Activated T-helper 2 cell treated with anti-CD3 and anti-CD28 coated beads, Interferon-gamma antibody, Interleukin-2, Interleukin-4, amounts not matched to agents 10 μg/mL and 5 μg/mL and 100 μg/mL, durations not matched to agents 14 hours and 24 hours and 36 hours (primary cell): ENCODE measurements around the gene PSME3IP1. TPM values are rescaled to one million over a fixed set of nuclear protein-coding genes. Genes with fewer than 3 reads are reported as not detected.
"Not testable (repeated sequence)": the region's sequence is repeated elsewhere in the genome, so short reads cannot be mapped to it uniquely, and the experiment has no call there.

Source experiments
- DNase-seq: peaks from one replicate; pipeline ENCODE4 v3.0.0; 2021; ENCODE audit warnings: low spot score
- H3K27ac Mint-ChIP-seq: one replicate; pipeline ENCODE4 v1.8.0; 2021; ENCODE audit warnings: mixed read lengths
- H3K27me3 Mint-ChIP-seq: one replicate; pipeline ENCODE4 v1.8.0; 2021; ENCODE audit warnings: low read depth, mixed read lengths
- H3K36me3 Mint-ChIP-seq: one replicate; pipeline ENCODE4 v1.8.0; 2021; ENCODE audit warnings: low read depth, mixed read lengths
- H3K4me1 Mint-ChIP-seq: one replicate; pipeline ENCODE4 v1.8.0; 2021; ENCODE audit warnings: low read depth, mixed read lengths
- H3K4me3 Mint-ChIP-seq: one replicate; pipeline ENCODE4 v1.8.0; 2021; ENCODE audit warnings: low read depth, mild to moderate bottlenecking, moderate library complexity, mixed read lengths
- H3K9me3 Mint-ChIP-seq: one replicate; pipeline ENCODE4 v1.8.0; 2021; ENCODE audit warnings: mixed read lengths
- intact Hi-C: fragments of 100-400 bp; cut with micrococcal nuclease; formaldehyde crosslinking; loops from one replicate; pipeline ENCODE4 v1.15.1; 2023
- total RNA-seq: library from RNA; stranded (reverse); gene quantifications from 2 replicates; pipeline ENCODE4 v1.2.3, GENCODE V29; 2022

PSME3IP1 gene
- total RNA-seq, 1 donor from 2014 or later = 125 TPM

DNA sequence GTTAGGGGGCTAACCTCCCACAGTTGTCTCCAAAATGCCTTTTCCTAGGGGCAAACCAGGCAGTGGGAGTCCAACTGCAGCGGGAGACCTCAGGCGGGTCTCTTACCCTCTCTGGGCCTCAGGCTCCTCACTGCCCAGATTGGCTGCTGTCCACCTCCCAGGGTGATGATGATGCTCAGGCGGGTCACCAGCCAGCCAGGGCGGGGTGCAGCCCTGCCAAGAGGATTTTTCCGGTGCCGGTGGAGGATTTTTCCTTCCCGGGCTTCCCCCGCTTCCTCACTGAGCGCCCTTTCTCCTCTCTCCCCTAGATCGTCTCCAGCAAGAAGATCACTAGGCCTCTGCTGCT, 70.7 kb downstream of the PSME3IP1 start:
- intact Hi-C loops = no loop called here
- Mint-ChIP-seq H3K27ac (no peak overlapping the region), H3K4me3 (no peak overlapping the region), H3K4me1 (no peaks in the 10 kb centered on the region), H3K9me3 (no peaks in the 10 kb centered on the region), H3K27me3 (no peaks in the 10 kb centered on the region), H3K36me3 (no peaks in the 10 kb centered on the region)
- no peak for DNase-seq

- Mint-ChIP-seq H3K4me3 (no peak overlapping the region), H3K27me3 (no peaks in the 10 kb centered on the region)
These were observed 72.2 kb downstream of the PSME3IP1 start for GRCh38 chr16:57113664-57114063.

DNA sequence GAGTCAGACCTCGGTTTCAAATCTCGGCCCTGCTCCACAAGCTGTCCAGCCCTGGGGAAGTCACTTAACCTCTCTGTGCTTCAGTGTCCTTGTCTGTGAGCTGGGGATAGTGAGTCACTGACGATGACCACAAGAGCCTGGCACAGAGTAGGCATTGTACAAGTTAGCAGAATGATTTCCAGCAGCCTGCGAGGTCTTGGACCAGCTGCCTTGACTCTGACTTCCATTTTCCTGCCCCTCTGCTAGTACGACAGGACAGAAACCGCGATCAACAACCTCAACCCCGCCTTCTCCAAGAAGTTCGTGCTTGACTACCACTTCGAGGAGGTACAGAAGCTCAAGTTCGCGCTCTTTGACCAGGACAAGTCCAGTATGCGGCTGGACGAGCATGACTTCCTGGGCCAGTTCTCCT, 72.8 kb downstream of the PSME3IP1 start:
- Mint-ChIP-seq H3K9me3 (no peaks in the 10 kb centered on the region), H3K27me3 (no peaks in the 10 kb centered on the region), H3K36me3 (no peaks in the 10 kb centered on the region), H3K4me1 (no peaks in the 10 kb centered on the region), H3K27ac (no peak overlapping the region), H3K4me3 (no peak overlapping the region)
- intact Hi-C loops = no loop called here
- no peak for DNase-seq

More at GRCh38 chr16:57113664-57114063, 72.2 kb downstream of the PSME3IP1 start:
- DNase-seq = no peak
- Mint-ChIP-seq H3K4me1 (no peaks in the 10 kb centered on the region), H3K36me3 (no peaks in the 10 kb centered on the region), H3K27ac (no peak overlapping the region), H3K9me3 (no peaks in the 10 kb centered on the region)
- intact Hi-C loops = no loop called here

DNA sequence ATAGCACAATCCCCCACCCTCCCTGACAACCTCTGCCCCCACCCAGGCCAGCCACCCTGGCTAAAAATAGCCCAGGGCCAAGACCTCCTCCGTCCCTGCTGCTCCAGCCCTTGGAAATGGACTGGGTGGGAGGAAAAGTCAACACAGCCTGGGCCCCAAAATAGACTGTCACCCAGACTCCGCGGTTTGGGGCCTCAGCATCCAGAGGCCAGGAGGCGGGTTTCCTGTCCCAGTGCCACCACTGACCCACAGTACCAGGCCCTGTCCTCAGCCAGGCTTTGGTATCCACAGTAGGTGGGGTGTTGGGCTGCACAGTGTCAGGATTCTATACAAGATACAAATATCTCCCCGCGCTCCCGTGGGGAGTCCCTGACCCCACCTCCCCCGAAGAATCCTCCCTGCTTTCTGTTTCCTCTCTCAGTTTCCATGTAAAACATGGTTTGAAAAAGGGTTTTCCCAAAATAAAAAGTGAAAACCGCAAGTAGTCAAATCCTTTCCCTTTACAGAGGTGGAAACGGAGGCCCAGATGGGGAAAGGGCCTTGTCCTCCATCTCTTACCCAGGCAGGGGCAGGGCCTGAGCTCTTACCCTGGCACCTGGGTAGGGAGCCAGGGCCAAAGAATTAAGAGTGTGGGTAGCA, 73.3 kb downstream of the PSME3IP1 start:
- H3K27me3 Mint-ChIP-seq = no peaks in the 10 kb centered on the region
- H3K4me1 Mint-ChIP-seq = peaks cover 2% of the 10 kb centered on the region
- no peaks in the 10 kb centered on the region for H3K36me3 Mint-ChIP-seq
- DNase-seq = no peak
- H3K27ac Mint-ChIP-seq = no peak overlapping the region
- no peaks in the 10 kb centered on the region for H3K9me3 Mint-ChIP-seq
- H3K4me3 Mint-ChIP-seq = no peak overlapping the region
- intact Hi-C loops = no loop called here

DNA sequence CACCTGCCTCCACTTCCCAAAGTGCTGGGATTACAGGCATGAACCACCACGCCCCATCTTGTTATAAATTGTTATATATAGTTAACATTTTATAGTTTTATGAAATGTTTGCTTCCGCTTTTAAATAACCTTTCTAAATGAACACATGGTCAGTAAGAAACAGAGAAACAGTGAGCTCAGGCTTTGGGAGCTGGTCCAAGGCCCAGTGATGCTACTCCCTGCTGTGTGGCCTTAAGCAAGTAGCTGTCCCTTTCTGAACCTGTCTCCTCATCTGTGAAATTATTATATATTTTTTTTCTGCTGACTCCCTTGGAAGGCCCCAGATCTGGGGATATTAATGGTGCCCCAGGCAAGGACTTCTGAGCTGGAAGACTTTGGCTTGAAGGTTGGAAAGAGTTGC, 74.4 kb downstream of the PSME3IP1 start:
- Mint-ChIP-seq H3K27ac (no peak overlapping the region), H3K27me3 (no peaks in the 10 kb centered on the region), H3K4me3 (no peak overlapping the region), H3K4me1 (peaks cover 5% of the 10 kb centered on the region), H3K9me3 (no peaks in the 10 kb centered on the region), H3K36me3 (no peaks in the 10 kb centered on the region)
- no peak for DNase-seq
- intact Hi-C loops = no loop called here

- Mint-ChIP-seq H3K27me3 (no peaks in the 10 kb centered on the region), H3K4me3 (no peak overlapping the region), H3K27ac (no peak overlapping the region), H3K36me3 (no peaks in the 10 kb centered on the region), H3K4me1 (peaks cover 7% of the 10 kb centered on the region), H3K9me3 (no peaks in the 10 kb centered on the region)
- no peak for DNase-seq
- intact Hi-C loops = no loop called here
These were observed 74.9 kb downstream of the PSME3IP1 start for GRCh38 chr16:57110937-57111336.

DNA sequence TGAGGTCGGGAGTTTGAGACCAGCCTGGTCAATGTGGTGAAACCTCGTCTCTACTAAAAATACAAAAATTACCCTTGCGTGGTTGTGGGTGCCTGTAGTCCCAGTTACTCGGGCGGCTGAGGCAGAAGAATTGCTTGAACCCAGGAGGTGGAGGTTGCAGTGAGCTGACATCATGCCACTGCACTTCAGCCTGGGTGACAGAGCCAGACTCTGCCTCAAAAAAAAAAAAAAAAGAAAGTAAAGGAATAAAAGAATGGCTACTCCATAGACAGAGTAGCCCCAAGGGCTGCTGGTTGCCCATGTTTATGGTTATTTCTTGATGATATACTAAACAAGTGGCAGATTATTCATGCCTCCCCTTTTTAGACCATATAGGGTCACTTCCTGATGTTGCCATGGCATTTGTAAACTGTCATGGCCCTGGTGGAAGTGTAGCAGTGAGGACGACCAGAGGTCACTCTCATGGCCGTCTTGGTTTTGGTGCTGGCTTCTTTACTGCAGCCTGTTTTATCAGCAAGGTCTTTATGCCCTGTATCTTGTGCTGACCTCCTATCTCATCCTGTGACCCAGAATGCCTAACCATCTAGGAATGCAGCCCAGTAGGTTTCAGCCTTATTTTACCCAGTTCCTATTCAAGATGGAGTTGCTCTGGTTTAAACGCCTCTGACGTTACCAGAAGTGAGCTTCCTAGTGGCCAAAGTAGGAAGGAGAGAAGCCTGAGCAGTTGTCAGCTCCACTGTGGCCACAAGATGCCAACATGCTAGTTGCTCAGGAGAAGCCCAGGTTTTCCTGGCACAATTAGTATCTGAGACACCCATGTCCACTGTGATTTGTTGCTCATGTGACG, 76.4 kb downstream of the PSME3IP1 start:
- H3K4me3 Mint-ChIP-seq, H3K9me3 Mint-ChIP-seq, H3K27ac Mint-ChIP-seq, H3K36me3 Mint-ChIP-seq, intact Hi-C loops, H3K27me3 Mint-ChIP-seq, DNase-seq: not testable (repeated sequence)
- peaks cover 13% of the 10 kb centered on the region for H3K4me1 Mint-ChIP-seq

DNA sequence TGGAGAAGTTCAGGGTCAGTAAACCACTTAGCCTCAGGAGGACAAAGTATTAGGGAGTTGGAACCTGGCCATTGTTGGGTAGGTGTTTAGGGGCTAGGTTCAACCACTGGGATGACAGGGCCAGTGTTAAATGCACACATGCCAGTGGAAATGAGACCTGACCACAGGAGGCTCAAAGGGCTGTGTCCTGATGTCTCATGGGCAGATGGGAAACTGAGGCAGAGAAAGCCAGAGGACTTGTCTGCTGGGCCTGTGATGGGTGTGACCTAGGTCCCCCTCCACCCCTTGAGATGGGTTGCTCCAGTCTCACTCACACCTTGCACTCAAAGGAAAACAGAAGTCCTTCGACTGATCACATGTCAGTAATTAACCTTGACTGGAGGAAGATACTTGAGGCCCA, 77.4 kb downstream of the PSME3IP1 start:
- no peak for DNase-seq
- H3K27ac Mint-ChIP-seq = no peak overlapping the region

DNA sequence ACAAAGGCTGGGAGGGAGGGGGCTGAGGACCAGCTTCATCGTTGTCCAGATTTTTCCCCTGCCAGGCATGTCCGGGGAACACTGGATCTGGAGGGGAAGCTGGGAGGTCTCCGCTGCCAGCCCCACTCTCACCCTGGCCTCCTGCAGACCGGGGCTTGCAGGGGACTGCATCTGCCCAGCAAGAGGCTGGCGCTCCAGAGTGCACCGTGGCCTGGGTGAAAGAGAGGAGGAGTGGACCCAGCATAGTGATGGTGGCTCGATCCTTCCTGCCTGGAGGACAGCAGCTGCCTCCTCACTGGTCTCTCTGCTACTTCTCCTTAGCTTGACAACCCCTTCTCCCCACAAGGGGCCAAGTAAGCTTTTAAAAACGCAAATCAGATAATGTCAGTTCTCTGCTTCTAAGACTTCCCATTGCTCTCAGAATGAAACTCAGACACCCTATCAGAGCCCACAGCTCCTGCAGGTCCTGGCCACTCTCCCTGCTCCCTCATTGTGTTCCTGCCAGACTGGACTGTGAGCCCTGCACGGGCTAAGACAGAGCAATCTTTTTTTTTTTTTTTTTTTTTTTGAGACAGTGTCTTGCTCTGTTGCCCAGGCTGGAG, 78.4 kb downstream of the PSME3IP1 start:
- H3K27ac Mint-ChIP-seq = no peak overlapping the region
- H3K27me3 Mint-ChIP-seq = no peaks in the 10 kb centered on the region
- no peak for DNase-seq
- H3K36me3 Mint-ChIP-seq = no peaks in the 10 kb centered on the region
- peaks cover 15% of the 10 kb centered on the region for H3K4me1 Mint-ChIP-seq
- no peak overlapping the region for H3K4me3 Mint-ChIP-seq
- no peaks in the 10 kb centered on the region for H3K9me3 Mint-ChIP-seq
- intact Hi-C loops = no loop called here

More for the DNA sequence above, 77.4 kb downstream of the PSME3IP1 start:
- Mint-ChIP-seq H3K9me3 (no peaks in the 10 kb centered on the region), H3K27me3 (no peaks in the 10 kb centered on the region), H3K4me1 (peaks cover 15% of the 10 kb centered on the region), H3K36me3 (no peaks in the 10 kb centered on the region), H3K4me3 (no peak overlapping the region)
- intact Hi-C loops = no loop called here

- Mint-ChIP-seq H3K9me3 (no peaks in the 10 kb centered on the region), H3K36me3 (no peaks in the 10 kb centered on the region), H3K4me3 (no peak overlapping the region), H3K27ac (no peak overlapping the region), H3K27me3 (no peaks in the 10 kb centered on the region), H3K4me1 (peaks cover 15% of the 10 kb centered on the region)
- intact Hi-C loops = no loop called here
- DNase-seq = no peak
These were observed 79.1 kb downstream of the PSME3IP1 start for GRCh38 chr16:57106767-57107166.

GRCh38 chr16:57105184-57105583, 80.7 kb downstream of the PSME3IP1 start:
- Mint-ChIP-seq H3K36me3 (no peaks in the 10 kb centered on the region), H3K27ac (no peak overlapping the region), H3K9me3 (no peaks in the 10 kb centered on the region), H3K4me1 (peaks cover 18% of the 10 kb centered on the region), H3K4me3 (no peak overlapping the region), H3K27me3 (no peaks in the 10 kb centered on the region)
- intact Hi-C loops = no loop called here
- DNase-seq = no peak

- no peak overlapping the region for H3K27ac Mint-ChIP-seq
- DNase-seq = no peak
These were observed 81.1 kb downstream of the PSME3IP1 start for GRCh38 chr16:57104706-57105105.

More at GRCh38 chr16:57104706-57105105, 81.1 kb downstream of the PSME3IP1 start:
- Mint-ChIP-seq H3K4me3 (no peak overlapping the region), H3K36me3 (no peaks in the 10 kb centered on the region), H3K9me3 (no peaks in the 10 kb centered on the region), H3K27me3 (no peaks in the 10 kb centered on the region), H3K4me1 (peaks cover 21% of the 10 kb centered on the region)
- intact Hi-C loops = no loop called here
